ENCODE data around the gene ATP1B3. TPM values are rescaled to one million over a fixed set of nuclear protein-coding genes. Genes with fewer than 3 reads are reported as not detected.

The ATP1B3 gene
- total RNA-seq, 1 experiment from 2014 or later, result 250 TPM

DNA sequence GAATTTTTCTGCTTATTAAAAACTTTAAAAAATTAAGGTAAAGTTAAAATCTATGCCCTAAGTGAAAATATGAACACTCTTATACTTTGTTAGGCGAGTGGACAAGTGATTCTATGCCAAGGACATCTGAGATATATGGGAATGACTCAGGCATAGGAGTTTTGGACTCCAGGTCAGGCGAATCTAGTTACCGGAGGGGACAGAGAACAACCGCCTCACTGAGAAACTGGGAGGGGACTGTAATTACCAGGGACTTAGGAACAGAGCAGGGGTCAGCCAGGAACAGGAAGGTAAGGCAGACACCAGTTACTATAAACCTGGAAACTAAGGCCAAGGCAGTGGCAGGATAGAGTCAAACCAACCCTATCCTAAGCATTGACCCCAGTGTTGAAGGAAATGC is 16.8 kb upstream of the ATP1B3 start:
- Histone ChIP-seq H2BK5ac (ENCODE audit: insufficient read length, low read length) (no peak overlapping the region), H4K8ac (replicated peaks; ENCODE audit: insufficient read length, low read depth, low read length) (no peak overlapping the region), H2BK20ac (ENCODE audit: low read depth, low read length, poor library complexity, severe bottlenecking) (no peak overlapping the region), H3K4me1 (ENCODE audit: insufficient read depth, low read length) (no peaks in the 10 kb centered on the region), H3K4ac (ENCODE audit: low read depth, low read length) (no peak overlapping the region), H3K9ac (ENCODE audit: extremely low read depth, insufficient read length, low read length) (no peak overlapping the region), H2BK15ac (ENCODE audit: low read depth, low read length) (no peak overlapping the region), H3K14ac (ENCODE audit: insufficient read depth, low read length) (no peak overlapping the region; the same call in 1 of the 2 replicates), H4K5ac (ENCODE audit: insufficient read length, low read depth, low read length) (no peak overlapping the region), H2BK120ac (ENCODE audit: low read depth, low read length, poor library complexity, severe bottlenecking) (no peak overlapping the region), H3K79me1 (ENCODE audit: insufficient read depth, low read depth, low read length, poor library complexity, severe bottlenecking) (no peaks in the 10 kb centered on the region), H3K79me2 (ENCODE audit: insufficient read depth, low read length) (no peaks in the 10 kb centered on the region), H3K9me3 (ENCODE audit: control insufficient read depth, low read depth, low read length) (no peaks in the 10 kb centered on the region), H3K27ac (ENCODE audit: insufficient read length, low read depth, low read length) (no peak overlapping the region), H3K23me2 (ENCODE audit: insufficient read length, low read depth, low read length, poor library complexity, severe bottlenecking) (no peaks in the 10 kb centered on the region), H3K18ac (ENCODE audit: insufficient read length, low read depth, low read length) (no peak overlapping the region), H3K23ac (ENCODE audit: insufficient read length, low read depth, low read length) (no peak overlapping the region), H4K20me1 (ENCODE audit: control insufficient read depth, insufficient read depth, insufficient read length) (no peaks in the 10 kb centered on the region), H2AK5ac (ENCODE audit: insufficient read length, low read length) (no peak overlapping the region), H3K4me2 (ENCODE audit: insufficient read depth, insufficient read length, low read length) (no peak overlapping the region), H2BK12ac (ENCODE audit: insufficient read length, low read depth, low read length) (no peak overlapping the region), H3T11ph (ENCODE audit: low read length) (no peak overlapping the region), H3K56ac (ENCODE audit: insufficient read length, low read depth, low read length) (no peak overlapping the region), H3K27me3 (ENCODE audit: insufficient read depth, low read length) (no peaks in the 10 kb centered on the region), H2AFZ (ENCODE audit: low read length) (no peak overlapping the region), H4K91ac (ENCODE audit: insufficient read length, low read depth, low read length) (no peak overlapping the region)
- DNase-seq, result no peak
- Mint-ChIP-seq H3K4me3 (no peak overlapping the region), H3K9me3 (no peaks in the 10 kb centered on the region), H3K27ac (no peak overlapping the region), H3K4me1 (peaks cover 3 to 12% of the 10 kb centered on the region in 2 experiments; a peak in 2 of 4 replicates), H3K36me3 (ENCODE audit: insufficient read depth in 1 of 3, low read depth in 3 of 3) (no peaks in the 10 kb centered on the region), H3K27me3 (ENCODE audit: low read depth) (no peaks in the 10 kb centered on the region)
- WGBS (ENCODE audit: extremely low coverage, insufficient read length, low lambda C conversion rate), result no CpG with 5 or more reads among the region's 4 CpGs
- TF ChIP-seq, protein P1, sequence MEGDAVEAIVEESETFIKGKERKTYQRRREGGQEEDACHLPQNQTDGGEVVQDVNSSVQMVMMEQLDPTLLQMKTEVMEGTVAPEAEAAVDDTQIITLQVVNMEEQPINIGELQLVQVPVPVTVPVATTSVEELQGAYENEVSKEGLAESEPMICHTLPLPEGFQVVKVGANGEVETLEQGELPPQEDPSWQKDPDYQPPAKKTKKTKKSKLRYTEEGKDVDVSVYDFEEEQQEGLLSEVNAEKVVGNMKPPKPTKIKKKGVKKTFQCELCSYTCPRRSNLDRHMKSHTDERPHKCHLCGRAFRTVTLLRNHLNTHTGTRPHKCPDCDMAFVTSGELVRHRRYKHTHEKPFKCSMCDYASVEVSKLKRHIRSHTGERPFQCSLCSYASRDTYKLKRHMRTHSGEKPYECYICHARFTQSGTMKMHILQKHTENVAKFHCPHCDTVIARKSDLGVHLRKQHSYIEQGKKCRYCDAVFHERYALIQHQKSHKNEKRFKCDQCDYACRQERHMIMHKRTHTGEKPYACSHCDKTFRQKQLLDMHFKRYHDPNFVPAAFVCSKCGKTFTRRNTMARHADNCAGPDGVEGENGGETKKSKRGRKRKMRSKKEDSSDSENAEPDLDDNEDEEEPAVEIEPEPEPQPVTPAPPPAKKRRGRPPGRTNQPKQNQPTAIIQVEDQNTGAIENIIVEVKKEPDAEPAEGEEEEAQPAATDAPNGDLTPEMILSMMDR (conservative IDR thresholded peaks at IDR 0.05), result no peak

Measured in H9 (cell line).